ENCODE measurements around the gene STRADA. TPM values are rescaled to one million over a fixed set of nuclear protein-coding genes. Genes with fewer than 3 reads are reported as not detected.

STRADA gene
- total and polyA plus RNA-seq, 9 donors = 21.8 to 46.2 (median 34.4) TPM

DNA sequence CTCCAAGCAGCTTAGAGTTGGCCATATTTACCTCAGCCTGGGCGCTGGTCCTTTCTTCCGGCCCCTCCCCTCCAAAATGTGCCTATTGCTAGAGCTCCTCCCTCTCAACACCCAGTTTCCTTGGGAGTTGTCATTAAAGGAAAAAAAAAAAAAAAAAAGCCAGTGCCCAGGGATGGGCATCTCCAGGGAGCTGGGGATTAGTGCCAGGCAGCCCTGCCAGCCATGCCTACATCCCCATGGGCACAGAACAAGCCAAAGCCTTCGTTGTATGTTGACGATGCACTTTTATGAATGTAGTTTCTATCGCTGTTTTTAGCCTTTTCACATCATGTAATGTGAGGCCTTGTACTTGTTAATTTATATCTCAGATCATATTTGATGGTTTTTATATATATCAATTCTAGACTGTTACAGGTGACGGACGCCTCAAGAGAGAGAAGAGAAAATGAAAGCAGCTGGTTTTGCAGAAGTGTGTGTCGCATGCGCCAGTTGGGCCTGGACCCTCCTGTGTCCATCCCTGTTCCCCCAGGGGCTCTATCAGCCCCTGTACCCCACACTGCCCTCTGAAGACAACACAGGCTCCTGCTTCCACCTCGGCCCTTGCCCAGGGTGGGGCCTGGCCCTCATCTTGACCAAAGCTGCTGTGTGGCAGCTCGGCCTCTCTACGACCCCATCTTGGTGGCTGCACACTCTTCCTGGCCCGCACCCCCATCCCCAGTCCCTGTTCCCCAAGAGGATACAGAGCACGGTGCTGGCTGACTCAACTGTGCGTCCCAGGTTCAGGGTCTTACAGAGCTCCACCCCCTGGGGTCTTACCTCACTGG, 46.4 kb downstream of the STRADA start:
- TF ChIP-seq, protein P1, sequence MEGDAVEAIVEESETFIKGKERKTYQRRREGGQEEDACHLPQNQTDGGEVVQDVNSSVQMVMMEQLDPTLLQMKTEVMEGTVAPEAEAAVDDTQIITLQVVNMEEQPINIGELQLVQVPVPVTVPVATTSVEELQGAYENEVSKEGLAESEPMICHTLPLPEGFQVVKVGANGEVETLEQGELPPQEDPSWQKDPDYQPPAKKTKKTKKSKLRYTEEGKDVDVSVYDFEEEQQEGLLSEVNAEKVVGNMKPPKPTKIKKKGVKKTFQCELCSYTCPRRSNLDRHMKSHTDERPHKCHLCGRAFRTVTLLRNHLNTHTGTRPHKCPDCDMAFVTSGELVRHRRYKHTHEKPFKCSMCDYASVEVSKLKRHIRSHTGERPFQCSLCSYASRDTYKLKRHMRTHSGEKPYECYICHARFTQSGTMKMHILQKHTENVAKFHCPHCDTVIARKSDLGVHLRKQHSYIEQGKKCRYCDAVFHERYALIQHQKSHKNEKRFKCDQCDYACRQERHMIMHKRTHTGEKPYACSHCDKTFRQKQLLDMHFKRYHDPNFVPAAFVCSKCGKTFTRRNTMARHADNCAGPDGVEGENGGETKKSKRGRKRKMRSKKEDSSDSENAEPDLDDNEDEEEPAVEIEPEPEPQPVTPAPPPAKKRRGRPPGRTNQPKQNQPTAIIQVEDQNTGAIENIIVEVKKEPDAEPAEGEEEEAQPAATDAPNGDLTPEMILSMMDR (IDR thresholded peaks at IDR 0.05) = no peak
- TF ChIP-seq EP300 (IDR thresholded peaks at IDR 0.05) (no peak), POLR2A (IDR thresholded peaks at IDR 0.05) (no peak)
- Histone ChIP-seq H3K36me3 (no peaks in the 10 kb centered on the region), H3K27ac (no peak overlapping the region), H3K9me3 (no peaks in the 10 kb centered on the region), H3K27me3 (no peaks in the 10 kb centered on the region), H3K4me1 (ENCODE audit: insufficient read depth) (peaks cover 4% of the 10 kb centered on the region), H3K4me3 (no peak overlapping the region)
- intact Hi-C loops (cut with DNase I) = no loop called here
- DNase-seq = no peak
- whole genome bisulfite sequencing, 3 donors = 75 to 78% (median 76%) methylated on average over 15 of the region's 15 CpGs

DNA sequence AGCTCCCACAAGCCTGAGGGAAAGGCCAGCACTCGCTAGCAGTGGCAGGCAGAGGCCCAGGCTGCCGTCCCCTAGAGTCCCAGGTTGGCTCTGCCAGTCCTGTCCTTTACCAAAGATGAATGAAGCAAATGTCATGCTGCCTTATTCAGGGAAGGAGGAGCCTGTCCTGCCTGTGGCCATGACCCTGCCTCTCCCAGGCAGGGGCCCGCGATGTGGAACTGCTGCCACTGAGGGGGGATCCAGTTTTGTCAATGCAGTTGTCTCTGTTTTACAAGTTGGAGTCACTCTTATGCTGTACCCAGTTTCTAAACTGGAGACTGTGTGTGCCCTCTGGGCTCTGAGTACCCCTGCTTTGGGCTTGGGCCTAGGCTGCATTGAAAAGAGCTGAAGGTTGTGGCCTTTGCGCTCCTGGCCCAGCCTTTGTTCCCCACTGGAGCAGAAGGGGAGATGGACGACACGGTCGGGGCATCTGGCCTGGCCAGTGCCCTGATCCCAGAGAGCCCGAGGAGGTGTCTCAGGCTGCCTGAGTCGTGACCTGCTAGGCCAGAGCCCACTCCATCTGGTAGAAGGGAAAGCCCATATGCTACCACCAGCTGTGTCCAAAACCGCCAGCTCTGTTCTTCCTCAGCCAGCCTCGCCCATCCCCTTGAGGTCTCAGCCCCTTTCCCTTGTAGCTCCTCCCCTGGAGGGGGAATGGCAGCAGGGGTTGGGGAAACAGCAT, 47.2 kb downstream of the STRADA start:
- no peak for DNase-seq

DNA sequence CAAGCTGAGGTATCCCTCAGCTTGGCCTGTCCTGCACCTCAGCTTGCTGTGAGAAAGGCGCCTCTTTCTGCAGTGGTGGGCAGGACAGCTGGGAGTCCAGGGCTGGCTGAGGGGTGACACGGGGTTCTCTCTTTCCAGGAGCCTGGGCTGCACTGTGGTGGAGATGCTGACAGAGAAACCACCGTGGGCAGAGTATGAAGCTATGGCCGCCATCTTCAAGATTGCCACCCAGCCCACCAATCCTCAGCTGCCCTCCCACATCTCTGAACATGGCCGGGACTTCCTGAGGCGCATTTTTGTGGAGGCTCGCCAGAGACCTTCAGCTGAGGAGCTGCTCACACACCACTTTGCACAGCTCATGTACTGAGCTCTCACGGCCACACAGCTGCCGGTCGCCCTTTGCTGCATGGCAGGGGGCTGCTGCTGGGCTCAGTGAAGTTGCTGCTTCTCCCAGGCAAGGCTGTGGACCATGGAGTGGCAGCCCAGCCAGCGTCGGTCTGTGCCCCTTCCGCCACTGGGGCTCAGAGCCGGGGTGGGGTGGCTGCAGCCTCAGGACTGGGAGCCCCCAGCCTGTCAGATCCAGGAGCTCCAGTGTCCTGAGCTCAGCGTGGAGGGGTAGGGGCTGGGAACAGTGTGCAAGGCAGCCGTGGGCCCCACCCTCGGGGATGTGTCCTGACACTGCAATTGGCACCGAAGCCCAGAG, 48.0 kb downstream of the STRADA start:
- 73 to 83% (median 76%) methylated on average over 18 of the region's 18 CpGs for WGBS, 3 donors
- Histone ChIP-seq H3K9me3 (no peaks in the 10 kb centered on the region), H3K36me3 (no peaks in the 10 kb centered on the region), H3K4me1 (ENCODE audit: insufficient read depth) (no peaks in the 10 kb centered on the region), H3K27me3 (no peaks in the 10 kb centered on the region), H3K4me3 (no peak overlapping the region), H3K27ac (no peak overlapping the region)
- TF ChIP-seq, protein P1 (IDR thresholded peaks at IDR 0.05) = no peak
- TF ChIP-seq EP300 (IDR thresholded peaks at IDR 0.05) (no peak), POLR2A (IDR thresholded peaks at IDR 0.05) (no peak)
- no peak for DNase-seq
- intact Hi-C loops (cut with DNase I) = no loop called here

More for the DNA sequence above, 47.2 kb downstream of the STRADA start:
- TF ChIP-seq, protein P1 (IDR thresholded peaks at IDR 0.05) = no peak
- TF ChIP-seq EP300 (IDR thresholded peaks at IDR 0.05) = no peak
- TF ChIP-seq POLR2A (IDR thresholded peaks at IDR 0.05) = no peak
- Histone ChIP-seq H3K4me1 (ENCODE audit: insufficient read depth) (peaks cover 4% of the 10 kb centered on the region), H3K36me3 (no peaks in the 10 kb centered on the region), H3K9me3 (no peaks in the 10 kb centered on the region), H3K27me3 (no peaks in the 10 kb centered on the region), H3K4me3 (no peak overlapping the region), H3K27ac (no peak overlapping the region)
- intact Hi-C loops (cut with DNase I) = no loop called here
- 79 to 90% (median 84%) methylated on average over 12 of the region's 12 CpGs for WGBS, 3 donors

DNA sequence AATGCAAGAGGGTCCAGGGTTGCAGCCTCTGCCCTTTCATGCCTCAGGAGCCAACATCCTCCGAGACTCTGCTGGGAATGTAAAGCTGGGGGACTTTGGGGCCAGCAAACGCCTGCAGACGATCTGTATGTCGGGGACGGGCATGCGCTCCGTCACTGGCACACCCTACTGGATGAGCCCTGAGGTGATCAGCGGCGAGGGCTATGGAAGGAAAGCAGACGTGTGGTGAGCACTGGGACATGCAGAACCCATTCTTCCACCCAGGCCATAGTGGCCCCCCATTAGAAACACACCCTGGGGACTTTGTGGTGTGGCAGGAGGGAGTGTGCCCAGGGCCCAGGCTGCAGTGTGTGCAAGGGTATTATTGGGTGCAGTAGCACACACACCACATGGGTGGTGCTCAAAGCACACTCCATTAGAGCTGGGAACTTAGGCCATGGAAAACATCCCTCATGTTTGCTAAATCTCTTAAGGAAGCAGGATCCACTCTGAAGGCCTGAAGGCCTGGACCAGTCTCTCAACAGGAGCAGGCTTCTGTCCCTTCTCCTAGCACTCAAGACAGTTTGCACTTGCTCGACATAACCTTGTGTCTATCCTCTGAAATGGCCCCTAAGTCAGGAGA, 49.3 kb downstream of the STRADA start:
- H3K27ac ChIP-seq = no peak overlapping the region
- H3K4me1 ChIP-seq (ENCODE audit: insufficient read depth) = no peaks in the 10 kb centered on the region
- no peaks in the 10 kb centered on the region for H3K9me3 ChIP-seq
- DNase-seq = no peak
- TF ChIP-seq EP300 (IDR thresholded peaks at IDR 0.05) (no peak), POLR2A (IDR thresholded peaks at IDR 0.05) (no peak)
- TF ChIP-seq, protein P1 (IDR thresholded peaks at IDR 0.05) = no peak
- intact Hi-C loops (cut with DNase I) = no loop called here
- H3K36me3 ChIP-seq = no peaks in the 10 kb centered on the region
- H3K27me3 ChIP-seq = no peaks in the 10 kb centered on the region
- no peak overlapping the region for H3K4me3 ChIP-seq
- 93 to 95% (median 94%) methylated on average over 11 of the region's 11 CpGs for WGBS, 3 donors
